Activated CD4-positive, CD25-positive, alpha-beta regulatory T cell (primary cell): ENCODE measurements around the gene DHX34.
"Not testable (repeated sequence)": the region's sequence is repeated elsewhere in the genome, so short reads cannot be mapped to it uniquely, and the experiment has no call there.

ENCODE experiments used
- DNase-seq, 4 experiments: peaks; one replicate each; lab custom pipeline; 2025; lab: John Stamatoyannopoulos, UW

The DHX34 gene

DNA sequence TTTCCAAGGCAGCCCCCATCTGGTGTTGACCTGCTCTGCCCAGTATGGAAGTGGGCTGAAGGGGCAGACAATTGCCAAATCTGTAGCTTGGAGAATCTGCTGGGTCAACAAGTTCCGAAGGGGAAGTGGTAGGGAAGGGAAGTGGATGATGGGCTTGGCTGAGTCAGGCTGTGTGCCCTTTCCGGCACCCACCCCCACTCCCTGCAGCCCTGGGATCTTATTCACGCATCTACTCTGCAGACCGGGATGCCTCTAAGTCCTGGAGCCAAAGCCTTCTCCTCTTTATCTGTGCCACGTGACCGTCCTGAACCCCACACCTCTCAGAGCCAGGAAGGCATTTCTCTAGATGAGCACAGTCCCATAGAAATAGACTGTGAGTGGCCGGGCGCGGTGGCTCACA, 24.6 kb upstream of the DHX34 start:
- no peak for DNase-seq

DNA sequence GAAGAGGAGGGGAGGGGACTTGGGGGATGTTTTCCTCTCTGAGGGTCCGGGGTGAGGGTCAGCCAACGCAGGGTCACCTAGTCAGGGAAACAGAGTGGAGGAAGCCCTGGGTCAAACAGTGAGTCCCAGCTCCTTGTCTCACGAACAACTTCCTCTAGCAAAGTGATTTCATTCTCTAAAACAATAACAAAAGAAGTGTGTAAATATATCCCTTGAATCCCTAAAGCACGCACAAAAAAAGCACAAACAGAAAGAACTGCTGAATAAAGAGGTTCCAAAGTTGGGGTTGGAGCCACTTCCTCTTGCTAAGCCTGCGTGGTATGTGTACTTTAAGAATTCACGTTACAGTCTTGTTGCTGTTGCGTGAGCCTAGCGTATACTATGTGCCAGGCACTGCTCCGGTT, 18.6 kb upstream of the DHX34 start:
- no peak for DNase-seq

DNA sequence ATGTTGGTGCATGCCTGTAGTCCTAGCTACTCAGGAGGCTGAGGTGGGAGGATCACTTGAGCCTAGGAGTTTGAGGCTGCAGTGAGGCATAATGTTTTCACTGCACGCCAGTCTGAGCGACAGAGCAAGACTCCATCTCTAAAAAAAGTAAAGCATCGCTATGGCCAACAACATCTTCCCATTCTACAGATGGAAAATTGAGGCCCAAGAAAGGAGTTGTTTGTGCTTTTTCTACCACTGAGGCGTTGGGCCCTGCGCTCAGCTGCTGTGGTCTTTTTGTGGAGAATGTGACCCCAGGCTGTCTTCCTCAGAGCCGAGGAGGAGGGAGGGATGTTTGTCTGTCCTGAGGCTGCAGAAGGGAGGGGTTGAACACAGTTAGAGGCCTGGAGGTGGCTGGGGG, 17.6 kb upstream of the DHX34 start:
- DNase-seq, result no peak

DNA sequence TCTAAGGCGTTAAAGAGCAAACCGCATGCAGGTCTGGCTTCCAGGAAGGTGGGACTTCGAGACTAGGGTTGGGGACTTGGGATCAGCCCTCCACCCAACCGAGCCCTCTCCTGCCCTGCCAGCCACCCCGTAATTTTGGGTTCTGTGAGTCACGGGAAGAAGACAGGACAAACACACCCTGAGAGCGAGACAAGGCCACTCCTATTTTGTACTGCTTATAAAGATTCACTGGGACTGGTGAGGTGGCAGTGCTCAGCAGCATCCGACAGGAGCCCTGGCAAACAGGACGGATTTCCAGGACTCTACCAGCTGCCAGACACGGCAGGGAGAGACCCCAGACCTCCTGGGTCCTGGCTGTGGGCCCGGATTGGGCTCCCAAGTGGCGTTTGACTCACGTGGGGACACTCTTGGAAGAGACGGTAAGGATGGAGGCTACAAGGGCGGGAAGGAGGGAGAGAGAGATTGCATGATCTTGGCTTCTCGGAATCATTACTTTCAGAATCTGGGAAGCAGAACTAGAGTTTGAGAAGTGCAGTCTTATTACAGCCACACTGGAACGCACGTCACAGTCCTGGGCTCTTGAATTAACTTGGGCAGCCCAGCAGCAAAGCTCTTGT, 17.1 kb upstream of the DHX34 start, which contains the start of gene C5AR2:
C5AR2 (plus strand) TSS at position 245 of the 617 bp plus-strand sequence. CDS start 8,625 bp downstream, outside the sequence.
- DNase-seq, result no peak

DNA sequence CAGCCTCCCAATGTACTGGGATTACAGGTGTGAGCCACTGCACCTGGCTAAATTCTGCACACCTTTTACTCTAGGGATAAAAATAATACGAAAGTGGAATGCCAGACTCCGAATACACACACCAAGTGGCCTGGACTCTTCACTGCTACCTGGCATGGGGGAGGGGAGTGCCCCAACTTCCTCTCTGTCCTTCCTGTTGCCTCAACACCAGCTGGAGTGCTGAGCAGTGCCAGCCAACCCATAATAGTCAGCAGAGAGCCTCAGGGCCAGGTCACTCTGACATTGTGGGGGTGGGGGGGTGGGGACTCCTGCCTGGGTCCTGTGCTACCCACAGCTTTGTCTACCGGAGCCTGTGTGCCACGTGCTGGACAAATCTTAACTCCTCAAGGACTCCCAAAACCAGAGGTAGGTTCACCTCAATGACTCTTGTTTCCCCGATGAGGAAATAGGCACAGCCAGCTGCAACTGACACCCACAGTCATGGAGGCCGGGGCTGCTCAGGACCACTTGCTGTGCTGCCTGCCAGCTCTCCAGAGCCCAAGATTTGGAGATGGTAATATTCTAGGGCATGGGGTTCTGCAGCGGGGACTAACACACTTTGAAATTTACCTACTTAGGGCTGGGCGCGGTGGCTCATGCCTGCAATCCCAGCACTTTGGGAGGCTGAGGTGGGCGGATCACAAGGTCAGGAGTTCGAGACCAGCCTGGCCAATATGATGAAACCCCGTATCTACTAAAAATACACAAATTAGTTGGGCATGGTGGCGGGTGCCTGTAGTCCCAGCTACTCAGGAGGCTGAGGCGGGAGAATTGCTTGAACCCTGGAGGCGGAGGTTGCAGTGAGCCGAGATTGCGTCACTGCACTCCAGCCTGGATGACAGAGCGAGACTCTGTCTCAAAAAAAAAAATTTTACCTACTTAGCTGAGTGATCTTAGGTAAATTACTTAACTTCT, 12.1 kb upstream of the DHX34 start:
- peak in 1 of 4 experiments; percentile 21 for DNase-seq

DNA sequence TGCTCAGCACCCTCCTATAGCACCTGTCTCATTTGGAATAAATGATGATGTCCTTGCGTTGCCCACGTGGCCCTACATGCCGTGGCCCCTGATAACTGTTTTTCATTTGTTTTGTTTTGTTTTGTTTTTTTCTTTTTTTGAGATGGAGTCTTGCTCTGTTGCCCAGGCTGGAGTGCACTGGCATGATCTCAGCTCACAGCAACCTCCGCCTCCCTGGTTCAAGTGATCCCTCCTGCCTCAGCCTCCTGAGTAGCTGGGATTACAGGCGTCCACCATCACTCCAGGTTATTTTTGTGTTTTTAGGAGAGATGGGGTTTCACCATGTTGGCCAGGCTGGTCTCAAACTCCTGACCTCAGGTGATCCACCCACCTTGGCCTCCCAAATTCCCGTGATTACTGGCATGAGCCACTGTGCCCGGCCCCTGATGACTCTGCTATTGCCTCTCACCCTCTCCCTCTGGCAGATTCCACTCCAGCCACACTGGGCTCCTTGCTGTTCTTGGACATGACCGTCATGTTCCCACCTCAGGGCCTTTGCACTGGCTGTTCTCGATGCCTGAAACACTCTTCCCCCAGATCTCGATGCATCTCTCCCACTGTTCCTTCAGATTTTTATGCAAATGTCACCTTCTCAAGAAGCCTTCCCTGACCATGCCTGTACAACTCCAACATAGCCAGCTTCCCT, 9.8 kb upstream of the DHX34 start:
- DNase-seq, result no peak

DNA sequence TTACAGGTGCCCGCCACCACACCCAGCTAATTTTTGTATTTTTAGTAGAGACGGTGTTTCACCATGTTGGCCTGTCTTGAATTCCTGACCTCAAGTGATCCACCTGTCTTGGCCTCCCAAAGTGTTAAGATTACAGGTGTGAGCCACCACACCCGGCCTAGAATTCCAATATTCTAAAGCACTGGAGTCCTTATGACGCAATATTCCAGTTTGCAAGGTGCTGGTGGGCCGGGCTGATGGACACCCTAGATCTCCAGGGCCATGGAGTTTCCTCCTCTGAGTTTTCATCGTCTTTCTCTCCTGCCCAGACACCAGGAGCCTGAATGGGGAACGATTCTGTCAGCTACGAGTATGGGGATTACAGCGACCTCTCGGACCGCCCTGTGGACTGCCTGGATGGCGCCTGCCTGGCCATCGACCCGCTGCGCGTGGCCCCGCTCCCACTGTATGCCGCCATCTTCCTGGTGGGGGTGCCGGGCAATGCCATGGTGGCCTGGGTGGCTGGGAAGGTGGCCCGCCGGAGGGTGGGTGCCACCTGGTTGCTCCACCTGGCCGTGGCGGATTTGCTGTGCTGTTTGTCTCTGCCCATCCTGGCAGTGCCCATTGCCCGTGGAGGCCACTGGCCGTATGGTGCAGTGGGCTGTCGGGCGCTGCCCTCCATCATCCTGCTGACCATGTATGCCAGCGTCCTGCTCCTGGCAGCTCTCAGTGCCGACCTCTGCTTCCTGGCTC, 8.5 kb upstream of the DHX34 start:
- DNase-seq, result no peak

DNA sequence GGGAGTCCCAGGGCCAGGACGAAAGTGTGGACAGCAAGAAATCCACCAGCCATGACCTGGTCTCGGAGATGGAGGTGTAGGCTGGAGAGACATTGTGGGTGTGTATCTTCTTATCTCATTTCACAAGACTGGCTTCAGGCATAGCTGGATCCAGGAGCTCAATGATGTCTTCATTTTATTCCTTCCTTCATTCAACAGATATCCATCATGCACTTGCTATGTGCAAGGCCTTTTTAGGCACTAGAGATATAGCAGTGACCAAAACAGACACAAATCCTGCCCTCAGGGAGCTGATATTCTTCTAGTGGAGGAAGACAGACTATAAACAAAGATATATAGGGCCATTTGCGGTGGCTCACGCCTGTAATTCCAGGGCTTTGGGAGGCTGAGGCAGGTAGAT, 7.4 kb upstream of the DHX34 start:
- no peak for DNase-seq

DNA sequence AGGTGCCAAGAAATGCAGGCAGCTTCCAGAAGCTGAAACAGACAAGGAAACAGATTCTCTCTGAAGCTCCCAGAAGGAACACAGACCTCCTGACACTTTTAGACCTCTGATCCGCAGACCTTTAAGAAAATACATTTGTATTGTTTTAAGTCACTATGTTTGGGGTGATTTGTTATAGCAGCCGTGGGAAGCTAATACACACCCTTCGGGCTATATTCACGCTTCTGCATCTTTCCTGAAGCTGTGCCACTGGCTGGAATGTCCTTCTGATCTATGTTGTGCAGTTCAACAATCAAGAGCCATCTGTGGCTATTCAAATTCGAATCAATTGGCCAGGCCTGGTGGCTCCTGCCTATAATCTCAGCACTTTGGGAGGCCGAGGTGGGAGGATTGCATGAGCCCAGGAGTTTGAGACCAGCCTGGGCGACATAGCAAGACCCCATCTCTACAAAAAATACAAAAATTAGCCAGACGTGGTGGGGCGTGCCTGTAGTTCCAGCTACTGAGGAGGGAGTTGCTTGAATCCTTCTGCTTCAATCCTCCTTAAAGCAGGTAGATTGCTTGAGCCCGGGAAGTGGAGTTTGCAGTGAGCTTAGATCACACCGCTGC, 5.8 kb upstream of the DHX34 start:
- no peak for DNase-seq

DNA sequence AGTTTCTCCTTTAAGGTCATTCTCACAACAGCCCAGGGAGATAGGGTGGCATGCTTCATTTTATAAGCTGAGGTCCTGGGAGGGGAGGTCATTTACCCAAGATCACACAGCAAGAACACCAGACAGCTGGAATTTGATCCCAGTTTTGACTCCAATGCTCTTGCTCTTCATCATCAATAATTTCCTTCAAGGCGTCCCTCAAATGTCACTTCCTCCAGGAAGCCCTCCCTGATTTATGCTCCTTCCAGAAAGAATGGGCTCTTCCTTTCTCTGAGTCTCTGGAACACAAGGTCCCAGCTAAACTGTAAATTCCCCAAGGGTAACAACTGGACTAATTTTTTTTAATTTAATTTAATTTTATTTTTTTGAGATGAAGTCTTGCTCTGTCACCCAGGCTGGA, 4.7 kb upstream of the DHX34 start:
- DNase-seq, result no peak

DNA sequence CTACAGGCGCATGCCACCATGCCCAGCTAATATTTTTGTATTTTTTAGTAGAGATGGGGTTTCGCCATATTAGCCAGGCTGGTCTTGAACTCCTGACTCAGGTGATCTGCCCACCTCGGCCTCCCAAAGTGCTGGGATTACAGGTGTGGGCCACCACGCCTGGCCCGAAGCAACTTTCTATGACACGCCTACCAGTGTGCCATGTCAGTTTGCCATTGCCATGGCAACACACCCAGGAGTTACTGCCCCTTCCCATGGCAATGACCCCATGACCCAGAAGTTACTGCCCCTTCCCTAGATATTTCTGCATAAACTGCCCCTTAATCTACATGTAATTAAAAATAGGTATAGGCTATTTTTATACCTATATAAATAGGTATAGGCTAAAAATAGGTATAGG, 3.1 kb upstream of the DHX34 start:
- not testable (repeated sequence) for DNase-seq

DNA sequence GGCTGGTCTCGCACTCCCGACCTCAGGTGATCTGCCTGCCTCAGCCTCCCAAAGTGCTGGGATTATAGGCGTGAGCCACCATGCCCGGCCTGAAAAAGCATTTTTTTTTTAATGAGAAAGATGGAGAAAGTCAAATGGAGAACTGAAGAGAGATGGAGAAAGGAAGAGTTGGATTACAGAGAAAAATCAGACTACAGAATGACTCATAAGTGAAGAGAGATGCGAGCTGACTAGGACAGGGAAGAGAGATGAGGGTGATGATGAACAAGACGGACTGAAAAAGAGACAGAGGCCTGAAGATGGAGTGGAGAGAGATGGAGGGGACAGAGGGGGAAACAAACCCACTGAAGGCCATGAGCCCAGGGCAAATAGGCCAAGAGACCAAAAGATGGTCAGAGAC, 1.5 kb downstream of the DHX34 start:
- DNase-seq, result no peak

DNA sequence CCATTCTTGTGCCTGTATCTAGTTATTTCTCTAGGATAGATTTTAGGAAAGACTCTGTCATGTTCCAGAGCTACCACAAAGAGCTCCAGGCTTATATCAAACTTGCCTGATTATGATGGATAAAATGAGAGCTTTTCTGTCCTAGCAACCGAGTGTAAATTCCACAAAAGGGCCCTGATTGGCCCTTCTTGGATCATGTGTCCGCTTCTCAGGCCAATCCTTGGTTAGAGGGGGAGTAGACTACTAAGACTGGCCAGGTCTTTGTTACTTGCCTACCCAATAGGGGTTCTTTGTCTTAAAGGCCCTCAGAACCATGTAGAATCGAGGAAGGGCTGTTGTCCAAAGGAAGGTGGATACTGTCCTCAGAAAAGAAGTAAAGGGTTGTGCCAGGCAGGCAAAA, 2.4 kb downstream of the DHX34 start:
- DNase-seq, result no peak

DNA sequence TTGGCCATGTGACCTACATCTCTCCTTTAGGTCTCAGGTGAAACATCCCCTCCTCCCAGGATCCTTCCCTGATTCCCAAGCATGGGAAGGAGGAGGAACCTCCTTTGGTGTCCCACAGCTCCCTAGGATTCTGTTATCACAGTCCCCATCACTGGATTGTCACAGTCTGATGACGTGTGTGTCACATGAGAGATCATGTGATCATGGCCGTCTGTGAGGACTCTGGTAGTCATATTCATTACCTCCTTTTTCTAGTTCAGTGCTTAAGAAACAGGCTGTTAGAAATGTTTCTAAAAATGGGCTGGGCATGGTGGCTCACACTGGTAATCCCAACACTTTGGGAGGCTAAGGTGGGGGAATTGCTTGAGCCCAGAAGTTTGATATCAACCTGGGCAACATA, 3.0 kb downstream of the DHX34 start:
- DNase-seq, result no peak

DNA sequence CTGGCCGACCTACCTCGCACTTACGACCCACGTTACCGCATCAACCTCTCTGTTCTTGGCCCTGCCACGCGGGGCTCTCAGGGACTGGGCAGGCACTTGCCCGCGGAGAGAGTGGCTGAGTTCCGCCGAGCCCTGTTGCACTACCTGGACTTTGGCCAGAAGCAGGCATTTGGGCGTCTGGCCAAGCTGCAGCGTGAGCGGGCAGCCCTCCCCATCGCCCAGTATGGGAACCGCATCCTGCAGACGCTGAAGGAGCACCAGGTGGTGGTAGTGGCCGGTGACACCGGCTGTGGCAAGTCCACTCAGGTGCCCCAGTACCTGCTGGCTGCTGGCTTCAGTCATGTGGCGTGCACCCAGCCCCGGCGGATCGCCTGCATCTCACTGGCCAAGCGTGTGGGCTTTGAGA, 4.2 kb downstream of the DHX34 start:
- DNase-seq, result no peak

DNA sequence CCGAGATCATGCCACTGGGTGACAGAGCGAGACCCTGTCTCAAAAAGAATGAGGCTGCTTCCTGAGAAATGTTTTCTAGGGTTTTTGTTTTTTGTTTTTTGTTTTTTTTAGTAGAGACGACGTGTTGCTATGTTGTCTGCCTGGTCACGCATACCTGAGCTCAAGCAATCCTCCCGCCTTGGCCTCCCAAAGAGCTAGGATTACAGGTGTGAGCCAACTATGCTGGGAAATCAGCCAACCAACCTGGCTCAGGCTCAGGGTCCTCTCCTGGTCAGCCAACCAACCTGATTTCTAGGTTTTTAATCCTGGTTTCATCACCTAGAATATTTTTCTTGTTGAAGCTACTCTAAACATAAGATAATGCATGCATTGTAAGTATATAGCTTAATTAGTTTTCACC, 7.8 kb downstream of the DHX34 start:
- no peak for DNase-seq

DNA sequence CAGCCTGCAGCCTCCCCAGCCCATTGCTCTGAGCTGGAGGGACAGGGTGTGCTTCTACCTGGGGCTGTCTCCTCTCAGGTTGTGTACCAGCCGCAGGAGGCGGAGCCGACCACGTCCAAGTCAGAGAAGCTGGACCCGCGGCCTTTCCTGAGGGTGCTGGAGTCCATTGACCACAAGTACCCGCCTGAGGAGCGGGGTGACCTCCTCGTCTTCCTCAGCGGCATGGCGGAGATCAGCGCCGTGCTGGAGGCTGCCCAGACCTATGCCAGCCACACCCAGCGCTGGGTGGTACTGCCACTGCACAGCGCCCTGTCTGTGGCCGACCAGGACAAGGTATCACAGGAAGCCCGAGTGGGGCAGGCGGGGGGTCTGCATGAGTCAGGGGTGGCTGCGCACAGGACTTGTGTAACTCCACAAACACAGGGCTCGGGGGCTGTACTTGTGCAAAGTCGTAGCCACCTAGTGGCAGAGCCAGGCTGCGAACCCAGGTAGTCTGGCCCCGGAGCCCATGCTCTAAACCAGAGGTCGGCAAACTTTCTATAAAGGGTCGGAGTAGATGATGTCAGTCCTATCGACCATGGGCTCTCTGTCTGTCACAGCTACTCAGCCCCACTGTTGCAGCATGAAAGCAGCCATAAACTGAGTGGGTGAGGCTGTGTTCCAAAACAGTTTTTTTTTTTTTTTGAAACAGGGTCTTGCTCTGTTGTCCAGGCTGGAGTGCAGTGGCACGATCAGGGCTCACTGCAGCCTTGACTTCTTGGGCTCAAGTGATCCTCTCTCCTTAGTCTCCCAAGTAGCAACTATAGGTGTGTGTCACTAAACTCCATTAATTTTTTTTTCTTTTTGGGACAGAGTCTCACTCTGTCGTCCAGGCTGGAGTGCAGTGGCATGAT, 8.9 kb downstream of the DHX34 start:
- no peak for DNase-seq

DNA sequence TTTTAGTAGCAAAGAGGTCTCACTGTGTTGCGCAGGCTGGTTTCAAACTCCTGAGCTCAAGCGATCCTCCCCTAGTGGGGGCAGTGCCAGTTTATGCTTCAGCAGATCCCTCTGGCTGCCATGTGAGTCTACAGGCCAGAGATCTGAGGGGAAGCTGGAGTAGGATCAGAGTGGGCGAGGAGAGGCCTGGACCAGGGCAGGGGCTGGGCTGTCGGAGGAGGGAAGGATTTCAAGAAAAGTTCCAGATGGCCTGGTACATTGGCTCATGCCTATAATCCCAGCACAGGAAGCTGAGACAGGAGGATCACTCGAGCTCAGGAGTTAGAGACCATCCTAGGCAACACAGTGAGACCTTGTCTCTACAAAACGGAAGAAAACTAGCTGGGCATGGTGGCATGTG, 9.8 kb downstream of the DHX34 start:
- DNase-seq, result no peak

DNA sequence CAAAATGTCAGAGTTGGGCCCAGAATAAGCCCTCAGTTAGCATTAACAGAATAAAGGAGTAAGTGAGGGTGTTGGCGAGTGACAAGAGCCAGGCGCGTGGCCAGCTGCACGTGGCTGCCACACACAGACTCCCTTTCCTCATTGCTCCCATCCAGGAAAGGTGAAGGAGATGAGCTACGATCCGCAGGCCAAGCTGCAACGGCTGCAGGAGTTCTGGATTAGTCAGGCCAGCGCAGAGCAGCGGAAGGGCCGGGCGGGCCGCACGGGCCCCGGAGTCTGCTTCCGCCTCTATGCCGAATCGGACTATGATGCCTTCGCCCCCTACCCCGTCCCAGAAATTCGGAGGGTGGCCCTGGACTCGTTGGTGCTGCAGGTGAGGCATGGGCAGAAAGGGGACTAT, 13.2 kb downstream of the DHX34 start:
- no peak for DNase-seq

DNA sequence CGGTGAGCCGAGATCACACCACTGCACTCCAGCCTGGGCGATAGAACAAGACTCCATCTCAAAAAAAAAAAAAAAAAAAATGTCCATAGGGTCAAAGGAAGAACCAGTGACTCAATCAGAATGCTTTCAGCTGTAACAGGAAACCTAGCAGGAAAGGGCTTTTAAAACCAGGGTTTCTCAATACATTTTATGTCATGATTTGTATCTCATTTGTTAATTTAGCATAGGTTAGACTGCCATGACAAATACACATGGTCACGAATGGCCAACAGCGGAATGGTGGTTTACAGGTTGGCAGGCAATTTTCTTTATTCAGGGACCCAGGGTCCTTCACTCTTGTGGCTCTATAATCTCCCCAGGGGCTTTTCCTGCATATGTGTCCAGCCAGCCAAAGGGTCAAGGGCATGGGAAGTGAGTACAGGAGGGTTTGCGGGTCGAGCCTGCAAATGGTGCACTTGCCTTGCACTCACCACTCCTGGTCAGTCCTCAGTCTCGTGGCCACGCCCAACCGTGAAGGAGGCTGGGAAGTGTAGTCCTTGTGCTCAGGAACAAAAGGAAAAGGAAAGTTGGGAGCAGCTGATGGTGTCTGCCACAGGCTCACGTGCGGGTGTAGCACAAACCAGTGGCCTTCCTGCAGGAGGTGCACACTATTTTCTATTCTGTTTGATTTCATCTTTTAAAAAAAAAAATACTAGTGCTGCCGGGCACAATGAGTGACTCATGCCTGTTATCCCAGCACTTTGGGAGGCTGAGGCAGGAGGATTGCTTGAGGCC, 14.8 kb downstream of the DHX34 start:
- no peak for DNase-seq
